Endothelial cell (in vitro differentiated cells): Measurements from ENCODE around the gene ELFN2. TPM values are rescaled to one million over a fixed set of nuclear protein-coding genes. Genes with fewer than 3 reads are reported as not detected.

Experiments
- DNase-seq: peaks from one replicate; pipeline ENCODE4 v3.0.0; 2021; ENCODE audit warnings: low spot score
- H3K27ac Mint-ChIP-seq: one replicate; pipeline ENCODE4 v1.8.0; 2021; ENCODE audit warnings: mixed read lengths, inconsistent platforms; ENCODE audit not compliant: unreplicated experiment
- H3K27me3 Mint-ChIP-seq: one replicate; pipeline ENCODE4 v1.8.0; 2021; ENCODE audit warnings: mild to moderate bottlenecking, moderate library complexity, mixed read lengths, inconsistent platforms; ENCODE audit not compliant: unreplicated experiment
- H3K36me3 Mint-ChIP-seq: one replicate; pipeline ENCODE4 v1.8.0; 2021; ENCODE audit warnings: mild to moderate bottlenecking, low read depth, mixed read lengths, inconsistent platforms; ENCODE audit not compliant: unreplicated experiment
- H3K4me1 Mint-ChIP-seq: one replicate; pipeline ENCODE4 v1.8.0; 2021; ENCODE audit warnings: mild to moderate bottlenecking, mixed read lengths, inconsistent platforms; ENCODE audit not compliant: unreplicated experiment
- H3K4me3 Mint-ChIP-seq: one replicate; pipeline ENCODE4 v1.8.0; 2021; ENCODE audit warnings: mild to moderate bottlenecking, mixed read lengths, inconsistent platforms; ENCODE audit not compliant: unreplicated experiment
- H3K9me3 Mint-ChIP-seq: one replicate; pipeline ENCODE4 v1.8.0; 2021; ENCODE audit warnings: mixed read lengths, inconsistent platforms; ENCODE audit not compliant: unreplicated experiment
- CTCF ChIP-seq: fragments of 200-600 bp; sonication (generic); IDR thresholded peaks from one replicate; pipeline ENCODE4 v1.5.0; 2021; ENCODE audit warnings: antibody characterized with exemption; ENCODE audit not compliant: unreplicated experiment
- total RNA-seq: library from RNA; stranded (reverse); fragmentation: NEBNext Ultra II Directional; extraction: Animal tissue kit (Norgen Biotek cat#: 25700); gene quantifications from one replicate; pipeline ENCODE4 v1.2.1, GENCODE V29; 2021; ENCODE audit not compliant: unreplicated experiment

The ELFN2 gene
- total RNA-seq, 1 donor from 2014 or later = 1.2 TPM

- no peak for DNase-seq
- no peaks in the 10 kb centered on the region for H3K4me1 Mint-ChIP-seq
- no peaks in the 10 kb centered on the region for H3K9me3 Mint-ChIP-seq
- no peak overlapping the region for H3K4me3 Mint-ChIP-seq
- H3K27ac Mint-ChIP-seq = no peak overlapping the region
- peaks cover 12% of the 10 kb centered on the region for H3K27me3 Mint-ChIP-seq
- TF ChIP-seq CTCF = no peak
- peaks cover 3% of the 10 kb centered on the region for H3K36me3 Mint-ChIP-seq
Measured at GRCh38 chr22:37432708-37433054, 5.4 kb upstream of the ELFN2 start.

DNA sequence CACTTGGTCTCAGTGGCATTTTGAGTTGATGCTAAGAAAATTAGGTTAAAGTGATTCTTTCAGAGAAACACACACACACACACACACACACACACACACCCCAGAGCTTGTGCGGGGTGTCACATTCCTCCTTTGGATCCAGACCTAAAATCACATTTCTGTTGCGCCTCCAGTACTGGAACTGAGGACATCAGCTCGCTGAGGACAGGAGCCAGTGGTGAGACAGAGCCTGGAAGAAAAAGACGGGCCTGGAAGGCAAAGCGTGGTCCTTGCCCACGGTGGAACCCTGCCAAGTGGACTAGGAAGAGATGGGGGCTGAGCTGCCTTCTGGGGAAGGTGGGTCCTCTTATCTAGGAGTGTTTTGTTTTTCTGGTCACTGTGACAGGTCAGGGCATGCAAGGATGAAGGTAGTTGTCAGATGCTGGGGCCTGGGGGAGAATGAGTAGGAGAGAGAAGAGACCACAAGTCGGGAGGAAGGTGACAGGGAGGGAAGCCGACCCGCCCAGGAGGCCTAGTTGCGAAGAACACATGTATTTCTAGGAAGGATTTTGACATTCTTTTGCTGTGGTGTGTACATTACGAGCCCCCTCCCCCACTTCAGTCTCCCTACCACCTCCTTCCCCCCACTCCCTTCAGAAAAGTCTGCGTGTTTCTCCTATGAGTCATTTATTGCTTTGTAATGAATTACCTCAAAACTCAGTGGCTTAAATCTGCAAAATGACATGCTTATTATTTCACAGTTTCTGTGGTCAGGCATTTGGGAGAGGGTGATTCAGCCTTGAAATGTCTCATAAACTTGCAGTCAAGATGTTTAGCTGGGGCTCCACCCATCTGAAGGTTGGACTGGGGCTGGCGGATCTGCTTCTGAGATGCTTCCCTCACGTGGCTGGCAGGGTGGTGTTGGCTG, 4.8 kb upstream of the ELFN2 start:
- Mint-ChIP-seq H3K27ac (no peak overlapping the region), H3K4me1 (no peaks in the 10 kb centered on the region), H3K36me3 (peaks cover 3% of the 10 kb centered on the region), H3K4me3 (no peak overlapping the region), H3K27me3 (peaks cover 12% of the 10 kb centered on the region), H3K9me3 (no peaks in the 10 kb centered on the region)
- TF ChIP-seq CTCF = no peak
- no peak for DNase-seq

DNA sequence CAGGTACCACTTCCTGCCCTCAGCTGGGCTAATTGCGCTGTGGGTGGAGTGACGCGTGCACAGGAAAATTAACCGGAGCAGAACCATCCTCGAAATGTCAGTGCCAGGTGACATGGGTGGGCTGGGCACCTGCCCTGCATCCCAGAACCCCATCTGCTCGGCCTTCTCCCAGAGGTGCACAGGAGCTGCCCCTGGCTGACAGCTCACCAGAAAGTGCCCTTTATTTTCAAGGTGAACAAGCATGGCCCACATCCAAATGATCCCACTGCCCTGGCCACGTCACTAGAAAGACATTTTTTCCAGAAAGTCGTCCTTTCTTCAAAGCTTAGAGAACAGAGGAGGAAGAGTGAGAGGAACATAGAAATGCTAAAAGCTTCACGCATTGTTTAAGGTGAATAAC, 4.1 kb upstream of the ELFN2 start:
- Mint-ChIP-seq H3K4me3 (no peak overlapping the region), H3K4me1 (no peaks in the 10 kb centered on the region), H3K27me3 (peaks cover 12% of the 10 kb centered on the region), H3K9me3 (no peaks in the 10 kb centered on the region), H3K27ac (no peak overlapping the region), H3K36me3 (peaks cover 3% of the 10 kb centered on the region)
- no peak for TF ChIP-seq CTCF
- DNase-seq = no peak

GRCh38 chr22:37430941-37431340, 3.7 kb upstream of the ELFN2 start:
- no peak overlapping the region for H3K27ac Mint-ChIP-seq
- no peaks in the 10 kb centered on the region for H3K9me3 Mint-ChIP-seq
- no peak for DNase-seq
- H3K4me1 Mint-ChIP-seq = peaks cover 3% of the 10 kb centered on the region
- H3K36me3 Mint-ChIP-seq = peaks cover 3% of the 10 kb centered on the region
- no peak for TF ChIP-seq CTCF
- peaks cover 16% of the 10 kb centered on the region for H3K27me3 Mint-ChIP-seq
- no peak overlapping the region for H3K4me3 Mint-ChIP-seq
